Gastrocnemius medialis (tissue), 4 donors: Measurements from ENCODE around the gene BAG5. TPM values are rescaled to one million over a fixed set of nuclear protein-coding genes. Genes with fewer than 3 reads are reported as not detected.

ENCODE experiments used
- ATAC-seq, 2 donors: fragments of 150-250 bp; one replicate each; pipeline ENCODE4 v1.9.1; 2016
- DNase-seq, 2 donors: peaks; one replicate each; pipeline ENCODE4 v3.0.0-alpha.2; 2019
- H3K27ac ChIP-seq, 4 donors: fragments of 200-600 bp; sonication (generic); 1 replicate in 1 of 4; 2 replicates in 3 of 4; pipeline ENCODE4 v1.5.1; 2016 to 2018; ENCODE audit warnings: mild to moderate bottlenecking in 2 of 4, moderate library complexity in 1 of 4
- H3K27me3 ChIP-seq, 3 donors: fragments of 200-600 bp; sonication (generic) in 2 of 3; 1 replicate in 1 of 3; 2 replicates in 2 of 3; pipeline versions ENCODE4 v1.5.1 to v1.6.0; 2016 to 2019; ENCODE audit warnings: mild to moderate bottlenecking in 1 of 3, moderate library complexity in 1 of 3
- H3K36me3 ChIP-seq, 2 donors: fragments of 200-600 bp; sonication (generic) in 1 of 2; one replicate each; pipeline ENCODE4 v1.5.1; 2017 to 2018
- H3K4me1 ChIP-seq, 2 donors: fragments of 200-600 bp; sonication (generic) in 1 of 2; one replicate each; pipeline ENCODE4 v1.5.1; 2016 to 2017; ENCODE audit warnings: mild to moderate bottlenecking in 2 of 2
- H3K4me3 ChIP-seq, 4 donors: fragments of 200-600 bp; sonication (generic) in 3 of 4; 1 replicate in 1 of 4; 2 replicates in 3 of 4; pipeline ENCODE4 v1.5.1; 2016 to 2019; ENCODE audit warnings: mild to moderate bottlenecking in 2 of 4
- H3K9me3 ChIP-seq, 3 donors: fragments of 200-600 bp; sonication (generic) in 2 of 3; 1 replicate in 1 of 3; 2 replicates in 2 of 3; pipeline ENCODE4 v1.5.1; 2016 to 2019
- CTCF ChIP-seq, 5 experiments: fragments of 450-650 bp in 3 of 5; fragments of 200-600 bp in 2 of 5; sonication (generic) in 2 of 5; IDR thresholded peaks in 4 of 5; conservative IDR thresholded peaks in 1 of 5; 1 replicate in 4 of 5; 2 replicates in 1 of 5; pipeline ENCODE4 v1.5.1; 2016 to 2019; ENCODE audit warnings: antibody characterized with exemption in 5 of 5, mild to moderate bottlenecking in 3 of 5, moderate library complexity in 3 of 5
- POLR2A ChIP-seq, 2 donors: fragments of 450-650 bp; IDR thresholded peaks; one replicate each; pipeline ENCODE4 v1.6.1; 2017; ENCODE audit warnings: antibody characterized with exemption in 2 of 2, mild to moderate bottlenecking in 2 of 2, moderate library complexity in 2 of 2
- in situ Hi-C, 4 donors: fragments of 200-750 bp; cut with MboI; loops; one replicate each; pipeline versions ENCODE4 v1.15.0 to v1.8.0; 2017; ENCODE audit warnings: low sequenced_read_pairs in 4 of 4
- intact Hi-C: fragments of 100-400 bp; cut with DNase I; formaldehyde crosslinking; loops from one replicate; pipeline ENCODE4 v1.15.1; 2023; ENCODE audit warnings: low total_unique reads
- total RNA-seq, 4 donors: library from RNA; depleted of rRNA; stranded (reverse); fragments of >200 nt; gene quantifications; one replicate each; pipeline versions ENCODE4 v1.1.0 to v1.2.3, GENCODE V29; 2016

Gene BAG5
- total RNA-seq, 4 donors from 2014 or later, result 16.9 to 22.6 (median 21.0) TPM

DNA sequence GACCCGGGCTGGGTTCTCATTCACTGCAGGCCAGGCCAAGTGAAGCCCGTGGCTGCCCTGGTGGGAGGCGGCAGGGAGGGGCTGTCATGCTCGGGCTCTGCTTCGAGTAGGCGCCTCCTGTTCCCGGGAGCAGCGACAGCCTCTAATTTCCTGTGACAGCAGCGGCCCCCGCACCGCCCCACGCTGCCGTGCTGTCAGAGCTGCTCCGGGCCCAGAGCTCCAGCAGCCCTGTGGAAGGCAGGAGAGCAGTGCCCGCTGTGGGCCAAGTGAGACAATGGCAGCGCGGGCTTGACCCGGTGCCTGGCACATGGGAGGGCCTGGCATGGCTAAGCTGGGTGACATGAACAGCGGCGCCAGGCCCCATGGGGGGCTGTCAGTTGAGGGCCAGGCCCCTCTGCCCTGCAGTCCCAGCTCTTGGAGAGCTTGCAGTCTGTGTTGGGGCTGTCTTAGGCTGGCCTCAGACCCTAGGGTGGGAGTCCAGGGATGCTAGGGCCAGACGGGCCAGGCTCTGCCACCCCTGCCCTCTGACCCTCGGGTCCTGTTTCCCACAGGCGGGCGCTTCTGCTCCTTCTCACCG, 28.4 kb downstream of the BAG5 start:
- in situ Hi-C loops, result no loop called here
- Histone ChIP-seq H3K9me3 (no peaks in the 10 kb centered on the region), H3K4me3 (no peak overlapping the region), H3K27me3 (no peaks in the 10 kb centered on the region), H3K36me3 (peaks cover 0 to 29% of the 10 kb centered on the region in 2 donors), H3K4me1 (peaks cover 23 to 24% of the 10 kb centered on the region in 2 donors), H3K27ac (no peak overlapping the region)
- ATAC-seq, result no peak
- no peak for DNase-seq
- TF ChIP-seq CTCF (IDR thresholded peaks at IDR 0.05 in 4 of 5, conservative IDR thresholded peaks at IDR 0.05 in 1 of 5), result no peak
- TF ChIP-seq POLR2A (IDR thresholded peaks at IDR 0.05), result no peak
- intact Hi-C loops, result no loop called here

GRCh38 chr14:103533137-103533998, 29.1 kb downstream of the BAG5 start:
- in situ Hi-C loops, result no loop called here
- H3K27me3 ChIP-seq, result no peaks in the 10 kb centered on the region
- ATAC-seq, result no peak
- intact Hi-C loops, result no loop called here
- no peak for DNase-seq
- peaks cover 19% of the 10 kb centered on the region in 2 donors for H3K4me1 ChIP-seq
- no peak for TF ChIP-seq POLR2A (IDR thresholded peaks at IDR 0.05)
- no peak for TF ChIP-seq CTCF (IDR thresholded peaks at IDR 0.05 in 4 of 5, conservative IDR thresholded peaks at IDR 0.05 in 1 of 5)
- H3K27ac ChIP-seq, result peak overlapping the region in 1 of 4 donors; percentile 46
- no peaks in the 10 kb centered on the region for H3K9me3 ChIP-seq
- H3K36me3 ChIP-seq, result peaks cover 0 to 29% of the 10 kb centered on the region in 2 donors
- no peak overlapping the region for H3K4me3 ChIP-seq

GRCh38 chr14:103532216-103533136, 30.0 kb downstream of the BAG5 start:
- Histone ChIP-seq H3K36me3 (peaks cover 0 to 29% of the 10 kb centered on the region in 2 donors), H3K27ac (no peak overlapping the region), H3K27me3 (no peaks in the 10 kb centered on the region), H3K4me3 (no peak overlapping the region), H3K9me3 (no peaks in the 10 kb centered on the region), H3K4me1 (peaks cover 16 to 24% of the 10 kb centered on the region in 2 donors)
- intact Hi-C loops, result no loop called here
- ATAC-seq (no peak), DNase-seq (no peak)
- in situ Hi-C loops, result no loop called here
- no peak for TF ChIP-seq POLR2A (IDR thresholded peaks at IDR 0.05)

- Histone ChIP-seq H3K9me3 (no peaks in the 10 kb centered on the region), H3K4me1 (peaks cover 16 to 24% of the 10 kb centered on the region in 2 donors), H3K27ac (no peak overlapping the region), H3K27me3 (no peaks in the 10 kb centered on the region), H3K4me3 (no peak overlapping the region), H3K36me3 (peaks cover 0 to 29% of the 10 kb centered on the region in 2 donors)
- no peak for DNase-seq
- ATAC-seq, result no peak
- TF ChIP-seq POLR2A (IDR thresholded peaks at IDR 0.05) (no peak), CTCF (IDR thresholded peaks at IDR 0.05 in 4 of 5, conservative IDR thresholded peaks at IDR 0.05 in 1 of 5) (no peak)
- in situ Hi-C loops, result no loop called here
- intact Hi-C loops, result no loop called here
These were observed 30.8 kb downstream of the BAG5 start for GRCh38 chr14:103531421-103532215.
